Stimulated activated CD4-positive, alpha-beta T cell treated with anti-CD3 and anti-CD28 coated beads, TNF-alpha, amount 100 ng/mL, for 4 hours (primary cell): ENCODE measurements around the gene SELENON.
"Not testable (repeated sequence)": the region's sequence is repeated elsewhere in the genome, so short reads cannot be mapped to it uniquely, and the experiment has no call there.

Experiments used
- DNase-seq, 3 experiments: peaks; one replicate each; pipeline ENCODE4 v3.0.0-alpha.2; 2020; ENCODE audit warnings: low read depth in 3 of 3

The SELENON gene

GRCh38 chr1:25831569-25832196 lies 31.7 kb downstream of the SELENON start:
- DNase-seq, result no peak

- no peak for DNase-seq
Measured at GRCh38 chr1:25832336-25833037, 32.5 kb downstream of the SELENON start.

DNA sequence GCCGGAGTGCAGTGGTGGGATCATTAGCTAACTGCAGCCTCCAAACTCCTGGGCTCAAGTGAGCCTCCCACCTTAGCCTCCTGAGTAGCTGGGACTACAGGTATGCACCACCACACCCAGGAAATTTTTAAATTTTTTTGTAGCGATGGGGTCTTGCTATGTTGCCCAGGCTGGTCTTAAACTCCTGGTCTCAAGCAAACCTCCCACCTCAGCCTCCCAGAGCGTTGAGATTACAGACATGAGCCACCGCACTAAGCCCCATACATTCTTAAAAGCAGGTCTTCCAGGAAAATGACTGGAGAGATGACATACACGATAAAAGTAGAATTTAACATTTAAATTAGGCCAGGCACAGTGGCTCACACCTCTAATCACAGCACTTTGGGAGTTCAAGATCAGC lies 33.2 kb downstream of the SELENON start:
- no peak for DNase-seq

- DNase-seq, result no peak
Measured at GRCh38 chr1:25834894-25835293, 34.9 kb downstream of the SELENON start.

DNA sequence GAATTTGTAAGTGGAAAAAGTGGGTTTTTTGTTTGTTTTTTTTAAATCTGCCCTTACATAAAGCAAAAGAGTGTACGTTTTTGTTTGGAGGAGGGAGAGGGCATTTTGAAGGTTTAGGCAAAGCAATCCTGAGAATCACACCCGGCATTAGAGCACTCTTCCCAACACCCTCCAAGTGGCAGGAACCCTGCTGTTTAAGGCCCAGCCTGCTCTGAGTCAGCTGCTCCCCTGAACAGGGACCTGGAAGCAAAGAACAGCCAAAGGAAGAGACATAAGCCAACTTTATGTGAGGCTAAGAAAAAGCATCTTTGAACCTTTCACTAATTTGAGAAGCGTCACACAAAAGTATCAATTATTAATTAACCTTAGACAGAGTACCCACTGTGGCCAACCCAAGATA lies 36.7 kb downstream of the SELENON start:
- DNase-seq, result no peak

GRCh38 chr1:25837262-25837875 lies 37.4 kb downstream of the SELENON start:
- DNase-seq, result no peak

GRCh38 chr1:25839808-25840207 lies 39.8 kb downstream of the SELENON start:
- DNase-seq, result not testable (repeated sequence)

- no peak for DNase-seq
Measured at GRCh38 chr1:25843483-25843882, 43.5 kb downstream of the SELENON start.

DNA sequence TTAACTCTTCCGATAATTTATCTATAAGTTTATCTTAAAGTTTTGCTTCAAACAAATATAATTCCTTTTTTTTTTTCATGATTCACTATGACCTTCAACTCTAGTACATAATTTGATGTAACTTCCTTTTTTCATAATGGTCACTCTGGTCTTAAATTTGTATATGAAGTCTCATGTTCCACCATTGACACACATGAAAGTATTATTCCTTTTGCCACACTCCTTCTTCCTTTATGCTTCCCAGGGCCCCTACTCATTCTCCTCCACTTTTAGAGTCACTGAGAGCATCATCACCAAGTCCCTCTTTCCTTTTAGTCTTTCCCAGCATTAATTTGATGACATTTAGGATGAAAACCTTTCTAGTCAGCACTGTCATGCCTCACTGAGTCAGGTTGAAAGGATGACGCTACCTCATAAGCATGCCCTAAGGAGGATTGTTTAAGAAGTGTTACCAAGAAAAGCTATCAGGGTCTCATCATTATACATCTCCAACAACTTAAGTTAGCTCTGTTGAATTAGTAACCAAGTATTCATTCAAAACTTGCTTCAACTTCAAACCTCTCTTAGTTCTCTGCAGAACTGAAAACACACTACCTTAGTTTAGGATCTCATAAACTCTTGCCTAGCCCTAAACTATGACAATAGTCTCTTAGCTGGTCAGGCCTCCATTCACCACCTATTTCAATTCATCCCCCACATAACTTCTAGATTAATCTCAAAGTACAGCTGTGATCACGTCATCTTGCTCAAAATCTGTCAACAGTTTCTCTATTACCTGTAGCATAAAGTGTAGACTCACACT lies 44.7 kb downstream of the SELENON start:
- no peak for DNase-seq

DNA sequence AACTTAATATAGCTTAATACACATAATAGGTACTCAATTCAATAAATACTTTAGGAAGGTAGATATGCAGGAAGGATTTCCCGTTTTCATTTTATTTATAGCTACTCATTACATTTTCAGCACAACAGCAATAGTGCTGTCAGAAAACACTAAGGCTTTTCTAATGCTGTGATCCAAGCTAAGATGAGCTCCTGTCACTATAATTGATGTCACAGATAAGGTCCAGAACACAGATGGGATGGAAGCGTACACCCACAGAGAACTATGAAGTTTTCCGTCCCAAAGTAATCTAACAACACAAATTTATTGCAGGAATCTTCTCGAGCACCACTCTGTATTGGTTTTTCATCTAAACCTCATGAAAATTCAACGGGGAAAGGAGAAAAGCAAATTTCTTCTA lies 45.7 kb downstream of the SELENON start:
- no peak for DNase-seq

DNA sequence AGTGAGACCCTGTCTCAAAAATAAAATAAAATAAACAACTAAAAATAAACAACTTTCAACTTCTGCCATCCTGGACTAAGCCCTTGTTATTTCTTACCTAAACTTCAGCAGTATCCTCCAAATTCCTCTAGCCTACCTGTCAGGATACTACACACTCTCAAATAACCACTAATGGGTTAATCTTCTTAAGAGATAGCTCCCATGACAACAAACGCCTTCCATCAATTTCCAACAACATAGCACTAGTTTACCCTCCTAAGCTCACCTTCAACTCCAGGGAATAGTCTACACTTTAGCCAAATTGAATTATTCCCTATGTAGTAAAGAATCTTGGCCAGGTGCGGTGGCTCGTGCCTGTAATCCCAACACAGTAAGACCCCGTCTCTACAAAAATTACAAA lies 47.9 kb downstream of the SELENON start:
- no peak for DNase-seq

- no peak for DNase-seq
Measured at GRCh38 chr1:25848531-25848930, 48.5 kb downstream of the SELENON start.

GRCh38 chr1:25854554-25854953 lies 54.6 kb downstream of the SELENON start:
- DNase-seq, result no peak

GRCh38 chr1:25856856-25857255 lies 56.9 kb downstream of the SELENON start:
- no peak for DNase-seq

GRCh38 chr1:25858494-25858893 lies 58.5 kb downstream of the SELENON start:
- no peak for DNase-seq

GRCh38 chr1:25858906-25859789 lies 59.2 kb downstream of the SELENON start, which contains the start of gene AUNIP:
TSS of gene AUNIP (minus strand) at chr1:25859457. CDS start at chr1:25859357, 100 bp downstream.
- peak; percentile 84 to 89 (median 85) for DNase-seq

DNA sequence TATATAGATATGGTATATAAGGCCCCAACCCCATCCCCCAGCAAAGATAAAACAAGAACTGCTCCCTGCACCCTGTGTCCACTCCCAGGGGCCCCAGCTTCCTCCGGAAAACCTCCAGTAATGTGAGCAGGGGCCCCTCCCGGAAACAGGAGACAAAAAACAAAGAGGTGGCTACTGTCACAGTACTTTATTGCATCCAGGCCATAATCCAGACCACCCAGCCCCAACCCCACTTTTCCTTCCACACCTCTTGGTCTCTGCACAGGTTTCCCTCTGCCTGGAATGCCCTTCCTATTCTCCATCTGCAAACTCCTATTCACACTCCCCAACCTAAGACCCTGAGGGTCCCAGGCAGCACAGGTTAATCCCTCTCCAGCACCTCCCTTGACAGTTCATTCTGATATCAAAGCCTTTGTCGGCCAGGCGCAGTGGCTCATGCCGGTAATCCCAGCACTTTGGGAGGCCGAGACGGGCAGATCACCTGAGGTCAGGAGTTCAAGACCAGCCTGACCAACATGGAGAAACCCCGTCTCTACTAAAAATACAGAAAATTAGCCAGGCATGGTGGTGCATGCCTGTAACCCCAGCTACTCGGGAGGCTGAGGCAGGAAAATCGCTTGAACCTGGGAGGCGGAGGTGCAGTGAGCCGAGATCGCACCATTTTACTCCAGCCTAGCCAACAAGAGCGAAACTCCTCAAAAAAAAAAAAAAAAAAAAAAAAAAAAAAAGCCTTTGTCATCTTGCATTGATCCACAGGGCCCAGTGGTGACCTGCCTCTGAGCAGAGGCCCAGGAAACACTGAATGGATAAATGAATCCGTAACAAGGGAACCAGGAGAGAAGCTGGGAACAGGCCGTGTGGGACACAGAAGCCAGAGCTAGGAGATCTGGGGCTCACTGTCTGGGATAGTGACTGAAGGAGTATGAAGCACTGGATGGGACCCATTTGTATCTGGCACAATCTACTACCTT lies 61.6 kb downstream of the SELENON start:
- DNase-seq, result no peak

GRCh38 chr1:25862785-25863485 lies 62.9 kb downstream of the SELENON start:
- DNase-seq, result no peak

- DNase-seq, result no peak
Measured at GRCh38 chr1:25863486-25864262, 63.7 kb downstream of the SELENON start.
